Heart left ventricle (tissue), 13 donors: ENCODE measurements around the gene FYN.

Experiments
- POLR2A ChIP-seq, 2 donors: fragments of 450-650 bp; IDR thresholded peaks; one replicate each; pipeline ENCODE4 v1.6.1; 2017; ENCODE audit warnings: antibody characterized with exemption in 2 of 2, mild to moderate bottlenecking in 2 of 2, moderate library complexity in 2 of 2
- TF ChIP-seq, protein P1 (sequence below), 12 donors: fragments of 200-600 bp; sonication (generic) in 4 of 12; IDR thresholded peaks; one replicate each; pipeline versions ENCODE4 v1.5.0 to v1.8.0; 2018 to 2022; ENCODE audit warnings: antibody characterized with exemption in 12 of 12, mild to moderate bottlenecking in 5 of 12
- donor health status: ischemic (EF 13 %, LVEDD 7.1; RV severe dilation, severe dysfunction).
- donor health status: DM: no; HTN: yes; CAD: no.
- donor health status: DM: no; HTN: no; CAD: no.
- donor health status: ischemic (EF 25% LVEDD 6.9; RV normal size, moderate dysfunction).
- donor health status: ischemic (EF 25% LVEDD 5.7; RV mildly dilated, moderate dysfunction).
- donor health status: ischemic (EF 35%, LVEDD 5.7; RV mildly dilated, moderate dysfunction).
- donor health status: nonischemic (EF 11% LVEDD 7.7; RV severe dilation, severe dysfunction).
- donor health status: DM: yes; HTN: yes; CAD: no.
- donor health status: PGD.
- donor health status: ischemic (EF 29% LVEDD 5.4; RV normal size, mild dysfunction).
- donor health status: nonischemic (EF 23%, LVEDD 6.1; RV moderate dilation, normal function).

DNA sequence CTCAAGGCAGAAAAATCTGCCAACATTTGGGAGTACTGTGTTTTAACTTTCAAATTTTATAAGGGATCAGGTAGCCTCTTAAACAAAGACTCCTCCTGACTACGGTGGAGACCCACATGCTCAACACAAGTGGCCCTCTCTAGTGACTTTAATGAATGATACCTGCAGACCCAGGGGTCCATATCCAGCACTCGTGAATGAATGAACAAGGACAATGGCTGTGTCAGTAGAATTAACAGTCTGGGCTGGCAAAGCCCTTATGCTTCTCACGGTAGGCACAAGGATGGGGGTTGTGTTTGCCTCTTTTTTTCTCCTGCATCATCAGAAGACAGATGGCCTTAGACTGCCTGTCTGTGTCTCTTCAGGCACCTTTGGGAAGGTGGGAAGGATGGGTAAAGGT, 154.9 kb downstream of the FYN start:
- TF ChIP-seq, protein P1, sequence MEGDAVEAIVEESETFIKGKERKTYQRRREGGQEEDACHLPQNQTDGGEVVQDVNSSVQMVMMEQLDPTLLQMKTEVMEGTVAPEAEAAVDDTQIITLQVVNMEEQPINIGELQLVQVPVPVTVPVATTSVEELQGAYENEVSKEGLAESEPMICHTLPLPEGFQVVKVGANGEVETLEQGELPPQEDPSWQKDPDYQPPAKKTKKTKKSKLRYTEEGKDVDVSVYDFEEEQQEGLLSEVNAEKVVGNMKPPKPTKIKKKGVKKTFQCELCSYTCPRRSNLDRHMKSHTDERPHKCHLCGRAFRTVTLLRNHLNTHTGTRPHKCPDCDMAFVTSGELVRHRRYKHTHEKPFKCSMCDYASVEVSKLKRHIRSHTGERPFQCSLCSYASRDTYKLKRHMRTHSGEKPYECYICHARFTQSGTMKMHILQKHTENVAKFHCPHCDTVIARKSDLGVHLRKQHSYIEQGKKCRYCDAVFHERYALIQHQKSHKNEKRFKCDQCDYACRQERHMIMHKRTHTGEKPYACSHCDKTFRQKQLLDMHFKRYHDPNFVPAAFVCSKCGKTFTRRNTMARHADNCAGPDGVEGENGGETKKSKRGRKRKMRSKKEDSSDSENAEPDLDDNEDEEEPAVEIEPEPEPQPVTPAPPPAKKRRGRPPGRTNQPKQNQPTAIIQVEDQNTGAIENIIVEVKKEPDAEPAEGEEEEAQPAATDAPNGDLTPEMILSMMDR (IDR thresholded peaks at IDR 0.05), result no peak
- TF ChIP-seq POLR2A (IDR thresholded peaks at IDR 0.05), result no peak
